HepG2 (cell line): ENCODE results near the gene SAP30. TPM values are rescaled to one million over a fixed set of nuclear protein-coding genes. Genes with fewer than 3 reads are reported as not detected.

ENCODE experiments used
- ATAC-seq: fragments of 200-7000 bp; cut with Tn5 transposase; 3 replicates; pipeline ENCODE4 v1.9.1; 2020; ENCODE audit warnings: mild to moderate bottlenecking, moderate library complexity
- BruUV-seq: library from RNA; stranded (reverse); fragments of 400-500 nt; replicated peaks from 2 replicates; lab custom pipeline; 2021; lab: Mats Ljungman, UMichigan
- CTCF ChIA-PET: fragments of 300-600 bp; formaldehyde crosslinking; extraction: SDS; loops from one replicate; lab custom pipeline; 2021; ENCODE audit warnings: low total read pairs, inconsistent platforms, low intra/inter-chr PET ratio; lab: Yijun Ruan, JAX
- POLR2A ChIA-PET: fragments of 350-600 bp; sonication (Branson Sonifier 250); formaldehyde crosslinking; loops from one replicate; lab custom pipeline; 2020; ENCODE audit warnings: antibody characterized with exemption, inconsistent platforms; lab: Yijun Ruan, JAX
- DNase-seq: peaks from one replicate; pipeline ENCODE4 v3.0.0-alpha.2; 2015; ENCODE audit warnings: low spot score
- FAIRE-seq: peaks from 3 replicates; lab custom pipeline; 2011; peaks lifted over from hg19 to GRCh38; lab: Jason Lieb, UNC
- H2AFZ ChIP-seq: one replicate; pipeline ENCODE4 v1.6.1; 2011; ENCODE audit warnings: low read length, inconsistent platforms
- H3K27ac ChIP-seq: fragments of 300-600 bp; 3 replicates; pipeline ENCODE4 v1.8.0; 2011; ENCODE audit warnings: mixed run types, mild to moderate bottlenecking, mixed read lengths, low read length, inconsistent platforms; ENCODE audit not compliant: insufficient read depth; ENCODE audit errors: extremely low read length
- H3K27me3 ChIP-seq, 2 experiments: fragments of 200-600 bp in 1 of 2; 2 replicates in 1 of 2; 3 replicates in 1 of 2; pipeline versions ENCODE4 v1.6.0 to v1.8.0; 2011; ENCODE audit warnings: low read length in 2 of 2, mild to moderate bottlenecking in 2 of 2, moderate library complexity in 2 of 2, inconsistent platforms in 1 of 2; ENCODE audit not compliant: insufficient read depth in 2 of 2, control insufficient read depth in 1 of 2
- H3K36me3 ChIP-seq, 2 experiments: fragments of 200-600 bp in 1 of 2; replicated peaks in 1 of 2; 2 replicates in 1 of 2; 3 replicates in 1 of 2; pipeline versions ENCODE4 v1.5.1 to v1.8.0; 2011; ENCODE audit warnings: low read length in 2 of 2, inconsistent platforms in 1 of 2; ENCODE audit not compliant: insufficient read depth in 2 of 2, control insufficient read depth in 1 of 2
- H3K4me1 ChIP-seq: 2 replicates; pipeline ENCODE4 v1.5.1; 2012; ENCODE audit warnings: low read length, inconsistent platforms; ENCODE audit not compliant: insufficient read depth
- H3K4me2 ChIP-seq: 2 replicates; pipeline ENCODE4 v1.6.0; 2011; ENCODE audit warnings: low read depth, low read length, inconsistent platforms
- H3K4me3 ChIP-seq, 3 experiments: fragments of 200-600 bp in 1 of 3; sonication (generic), shearing (Covaris generic) in 1 of 3; replicated peaks in 1 of 3; 2 replicates each; pipeline ENCODE4 v1.5.1; 2011 to 2016; ENCODE audit warnings: low read length in 3 of 3, inconsistent platforms in 2 of 3, low read depth in 2 of 3, mild to moderate bottlenecking in 2 of 3, control low read depth in 1 of 3, mixed read lengths in 1 of 3; ENCODE audit not compliant: insufficient read depth in 1 of 3
- H3K79me2 ChIP-seq: one replicate; pipeline ENCODE4 v1.6.1; 2011; ENCODE audit warnings: low read length, inconsistent platforms; ENCODE audit not compliant: insufficient read depth
- H3K9ac ChIP-seq: 2 replicates; pipeline ENCODE4 v1.6.0; 2011; ENCODE audit warnings: mild to moderate bottlenecking, low read depth, low read length, inconsistent platforms; ENCODE audit not compliant: insufficient read depth
- H3K9me3 ChIP-seq: 2 replicates; pipeline ENCODE4 v1.5.1; 2012; ENCODE audit warnings: mild to moderate bottlenecking, low read length
- H4K20me1 ChIP-seq: 2 replicates; pipeline ENCODE4 v1.6.0; 2011; ENCODE audit warnings: inconsistent platforms, mild to moderate bottlenecking, low read length, moderate library complexity; ENCODE audit not compliant: insufficient read depth
- ATRX ChIP-seq: sonication (generic); formaldehyde crosslinking; IDR thresholded peaks from 2 replicates; pipeline ENCODE4 v1.4.0; 2020; ENCODE audit warnings: missing genetic modification reagents, borderline replicate concordance
- CHD4 ChIP-seq: fragments of 200-600 bp; sonication (generic); IDR thresholded peaks from 2 replicates; pipeline ENCODE4 v1.7.0; 2017; ENCODE audit warnings: mild to moderate bottlenecking, low read length, borderline replicate concordance
- EED ChIP-seq: sonication (generic); formaldehyde crosslinking; IDR thresholded peaks from 2 replicates; pipeline ENCODE4 v1.5.0; 2020; ENCODE audit warnings: mild to moderate bottlenecking, missing genetic modification reagents
- ELF4 ChIP-seq: sonication (generic); formaldehyde crosslinking; IDR thresholded peaks from 2 replicates; pipeline ENCODE4 v1.5.0; 2020; ENCODE audit warnings: missing genetic modification reagents, mild to moderate bottlenecking, moderate library complexity, borderline replicate concordance
- HES4 ChIP-seq: sonication (generic); formaldehyde crosslinking; IDR thresholded peaks from 2 replicates; pipeline ENCODE4 v1.9.0; 2021; ENCODE audit warnings: mild to moderate bottlenecking, missing genetic modification reagents, borderline replicate concordance
- HHEX ChIP-seq: IDR thresholded peaks from 2 replicates; pipeline ENCODE4 v1.6.1; 2016; ENCODE audit warnings: control low read depth
- HNRNPH1 ChIP-seq: fragments of 200-400 bp; formaldehyde crosslinking; optimal IDR thresholded peaks from 2 replicates; pipeline ENCODE3; 2017; ENCODE audit warnings: mild to moderate bottlenecking, low read depth, low read length
- JDP2 ChIP-seq: sonication (generic); formaldehyde crosslinking; IDR thresholded peaks from 2 replicates; pipeline ENCODE4 v1.8.1; 2022; ENCODE audit warnings: missing genetic modification reagents, borderline replicate concordance
- MAFF ChIP-seq: IDR thresholded peaks from 2 replicates; pipeline ENCODE4 v1.6.1; 2011; ENCODE audit warnings: low read depth, low read length, improper control_type of control experiment
- MAFK ChIP-seq, 2 experiments: IDR thresholded peaks in 1 of 2; conservative IDR thresholded peaks in 1 of 2; 2 replicates each; pipeline ENCODE4 v1.6.1; 2011; ENCODE audit warnings: improper control_type of control experiment in 2 of 2, low read length in 2 of 2
- MLLT10 ChIP-seq: sonication (generic); formaldehyde crosslinking; IDR thresholded peaks from 2 replicates; pipeline ENCODE4 v1.4.0; 2020; ENCODE audit warnings: missing genetic modification reagents
- ZBTB1 ChIP-seq: sonication (generic); formaldehyde crosslinking; IDR thresholded peaks from 2 replicates; pipeline ENCODE4 v1.4.0; 2020; ENCODE audit warnings: missing genetic modification reagents, borderline replicate concordance
- ZMYM4 ChIP-seq: sonication (generic); formaldehyde crosslinking; IDR thresholded peaks from 2 replicates; pipeline ENCODE4 v1.8.1; 2023; ENCODE audit warnings: mild to moderate bottlenecking, missing genetic modification reagents
- ZNF274 ChIP-seq: sonication (generic); formaldehyde crosslinking; IDR thresholded peaks from 2 replicates; pipeline ENCODE4 v1.5.1; 2020; ENCODE audit warnings: mild to moderate bottlenecking, missing genetic modification reagents
- ZSCAN21 ChIP-seq: sonication (generic); formaldehyde crosslinking; IDR thresholded peaks from 2 replicates; pipeline ENCODE4 v1.8.0; 2022; ENCODE audit warnings: mild to moderate bottlenecking, missing genetic modification reagents, moderate library complexity, borderline replicate concordance
- WGBS: methylation state at CpG from one replicate; pipeline ENCODE4 v1.1.6; 2017; ENCODE audit warnings: low lambda C conversion rate; 5-methylcytosine and 5-hydroxymethylcytosine counted together
- in situ Hi-C: cut with HindIII; loops from 2 replicates; pipeline ENCODE4 v1.10.0; 2017; ENCODE audit warnings: low pct_unique_long_range_greater_than_20kb; ENCODE audit not compliant: extremely low pct_ligation_motif_present
- intact Hi-C: fragments of 100-400 bp; cut with micrococcal nuclease; formaldehyde crosslinking; loops from one replicate; pipeline ENCODE4 v1.10.0; 2022; ENCODE audit not compliant: unreplicated experiment
- polyA plus RNA-seq, 8 experiments: library from polyadenylated mRNA; depleted of rRNA in 3 of 8; stranded (reverse) in 7 of 8; unstranded in 1 of 8; fragments of >200 nt; fragmentation: Illumina TruSeq in 4 of 8; extraction: Trizol in 4 of 8; gene quantifications; 2 replicates each; pipeline versions ENCODE4 v1.2.1 to v1.2.3, GENCODE V29; 2011 to 2016; ENCODE audit warnings: low read depth in 4 of 8, missing spikeins in 1 of 8, mixed read lengths in 1 of 8; ENCODE audit not compliant: insufficient read depth in 1 of 8
- total RNA-seq, 5 experiments: library from RNA; depleted of rRNA; stranded (reverse); fragments of >200 nt; fragmentation: Illumina TruSeq; extraction: Trizol; gene quantifications; 2 replicates each; pipeline ENCODE4 v1.2.3, GENCODE V29; 2016; ENCODE audit warnings: low read depth in 1 of 5
- TF ChIP-seq, protein P1 (sequence below): sonication (generic); formaldehyde crosslinking; IDR thresholded peaks from 2 replicates; pipeline ENCODE4 v1.5.0; 2020; ENCODE audit warnings: mild to moderate bottlenecking, low read depth, missing genetic modification reagents, borderline replicate concordance

Gene SAP30
- total and polyA plus RNA-seq, 2 of the 13 experiments (the other 11 are each of a cell fraction or from before 2014, with no cell fraction given), result 14.2 to 25.1 TPM

DNA sequence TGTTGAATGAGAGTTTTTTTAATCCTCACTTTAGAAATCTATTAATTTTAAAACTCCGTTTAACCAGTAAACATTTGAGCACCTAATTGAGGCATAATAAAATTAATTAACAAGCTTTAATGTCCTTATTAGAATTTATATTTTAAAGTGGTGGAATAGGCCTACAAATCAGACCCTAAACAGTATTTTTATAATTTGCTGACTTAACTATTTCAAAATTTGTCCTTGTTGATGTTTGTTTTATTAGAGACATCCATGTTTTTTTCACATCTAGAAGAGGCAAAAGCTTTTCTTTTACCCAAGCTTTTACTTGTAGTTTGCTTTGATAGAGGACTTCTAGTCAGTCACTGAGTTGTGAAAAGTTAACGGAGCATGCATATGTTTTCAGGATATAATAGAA is 3.8 kb downstream of the SAP30 start:
- intact Hi-C loops, result no loop called here
- no peak overlapping the region for H3K4me2 ChIP-seq
- no peak for TF ChIP-seq ZBTB1 (CRISPR knock-in tag)
- peak; percentile 69 to 88 for TF ChIP-seq MAFK (conservative IDR thresholded peaks at IDR 0.05 in 1 of 2, IDR thresholded peaks at IDR 0.05 in 1 of 2; ENCODE audit: low read length in 2 of 2)
- no peak for TF ChIP-seq HES4 (CRISPR knock-in tag)
- TF ChIP-seq ATRX (CRISPR knock-in tag), result no peak
- TF ChIP-seq MAFF, result peak; percentile 78
- TF ChIP-seq, all 625 proteins: peak for 2
- POLR2A ChIA-PET, result no interaction called here
- CTCF ChIA-PET, result no interaction called here
- no peak overlapping the region for H3K27ac ChIP-seq
- WGBS, result 94% methylated on average over 2 of the region's 2 CpGs
- FAIRE-seq (no peak), ATAC-seq (no peak), DNase-seq (no peak)
- H3K79me2 ChIP-seq, result peaks cover 28% of the 10 kb centered on the region
- BruUV-seq, result no TSS peak
- no peak overlapping the region for H2AFZ ChIP-seq
- no peaks in the 10 kb centered on the region; a peak in 1 of 5 replicates for H3K27me3 ChIP-seq
- no peak overlapping the region for H3K4me3 ChIP-seq
- no peaks in the 10 kb centered on the region for H3K9me3 ChIP-seq
- H3K4me1 ChIP-seq, result peaks cover 10% of the 10 kb centered on the region
- H3K9ac ChIP-seq, result no peak overlapping the region
- in situ Hi-C loops, result loop anchor here (5.0 kb wide), 1 partner anchor 42 kb away; the partner anchor contains the start of gene HMGB2
- H4K20me1 ChIP-seq, result no peaks in the 10 kb centered on the region
- H3K36me3 ChIP-seq, result peaks cover 2% of the 10 kb centered on the region in 2 experiments

DNA sequence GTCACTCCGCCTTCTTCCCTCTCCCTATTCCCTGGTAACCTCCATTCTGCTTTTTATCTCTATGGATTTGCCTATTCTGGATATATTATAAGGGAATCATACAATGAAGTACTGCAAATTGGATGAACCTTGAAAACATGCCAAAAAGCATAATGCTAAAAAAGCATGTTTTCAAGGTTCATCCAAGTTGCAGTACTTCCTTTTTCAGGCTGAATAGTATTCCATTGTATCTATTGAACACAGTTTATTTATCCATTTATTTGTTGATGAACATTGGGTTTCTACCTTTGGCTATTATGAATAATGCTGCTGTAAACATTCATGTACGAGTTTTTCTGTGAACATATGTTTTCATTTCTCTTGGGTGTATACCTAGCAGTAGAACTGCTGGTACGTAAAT is 9.2 kb downstream of the SAP30 start:
- Histone ChIP-seq H4K20me1 (no peaks in the 10 kb centered on the region), H3K9me3 (no peaks in the 10 kb centered on the region), H3K4me2 (no peak overlapping the region), H3K4me3 (no peak overlapping the region), H3K4me1 (no peaks in the 10 kb centered on the region), H3K27ac (no peak overlapping the region), H3K79me2 (no peaks in the 10 kb centered on the region), H3K36me3 (peaks cover 0 to 2% of the 10 kb centered on the region in 2 experiments), H3K27me3 (no peaks in the 10 kb centered on the region), H2AFZ (no peak overlapping the region), H3K9ac (no peak overlapping the region)
- in situ Hi-C loops (no loop called here), intact Hi-C loops (no loop called here)
- TF ChIP-seq ZSCAN21 (CRISPR knock-in tag), result no peak
- TF ChIP-seq MLLT10 (CRISPR knock-in tag), result no peak
- no peak for TF ChIP-seq ELF4 (CRISPR knock-in tag)
- TF ChIP-seq, protein P1, sequence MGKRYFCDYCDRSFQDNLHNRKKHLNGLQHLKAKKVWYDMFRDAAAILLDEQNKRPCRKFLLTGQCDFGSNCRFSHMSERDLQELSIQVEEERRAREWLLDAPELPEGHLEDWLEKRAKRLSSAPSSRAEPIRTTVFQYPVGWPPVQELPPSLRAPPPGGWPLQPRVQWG, result no peak
- TF ChIP-seq EED (CRISPR knock-in tag), result no peak
- no peak for TF ChIP-seq HHEX
- TF ChIP-seq ZMYM4, result no peak
- no peak for TF ChIP-seq CHD4
- no peak for TF ChIP-seq ZNF274
- TF ChIP-seq HNRNPH1, result no peak
- no peak for TF ChIP-seq JDP2 (CRISPR knock-in tag)
- POLR2A ChIA-PET, result no interaction called here
- FAIRE-seq, result no peak
- CTCF ChIA-PET, result no interaction called here
- 96% methylated on average over 3 of the region's 3 CpGs for WGBS
- no TSS peak for BruUV-seq
- ATAC-seq, result no peak
- DNase-seq, result no peak
